ENCODE measurements around the gene RALGDS. TPM values are rescaled to one million over a fixed set of nuclear protein-coding genes. Genes with fewer than 3 reads are reported as not detected.

The RALGDS gene
- total RNA-seq, 1 donor from 2014 or later = 78.8 TPM

DNA sequence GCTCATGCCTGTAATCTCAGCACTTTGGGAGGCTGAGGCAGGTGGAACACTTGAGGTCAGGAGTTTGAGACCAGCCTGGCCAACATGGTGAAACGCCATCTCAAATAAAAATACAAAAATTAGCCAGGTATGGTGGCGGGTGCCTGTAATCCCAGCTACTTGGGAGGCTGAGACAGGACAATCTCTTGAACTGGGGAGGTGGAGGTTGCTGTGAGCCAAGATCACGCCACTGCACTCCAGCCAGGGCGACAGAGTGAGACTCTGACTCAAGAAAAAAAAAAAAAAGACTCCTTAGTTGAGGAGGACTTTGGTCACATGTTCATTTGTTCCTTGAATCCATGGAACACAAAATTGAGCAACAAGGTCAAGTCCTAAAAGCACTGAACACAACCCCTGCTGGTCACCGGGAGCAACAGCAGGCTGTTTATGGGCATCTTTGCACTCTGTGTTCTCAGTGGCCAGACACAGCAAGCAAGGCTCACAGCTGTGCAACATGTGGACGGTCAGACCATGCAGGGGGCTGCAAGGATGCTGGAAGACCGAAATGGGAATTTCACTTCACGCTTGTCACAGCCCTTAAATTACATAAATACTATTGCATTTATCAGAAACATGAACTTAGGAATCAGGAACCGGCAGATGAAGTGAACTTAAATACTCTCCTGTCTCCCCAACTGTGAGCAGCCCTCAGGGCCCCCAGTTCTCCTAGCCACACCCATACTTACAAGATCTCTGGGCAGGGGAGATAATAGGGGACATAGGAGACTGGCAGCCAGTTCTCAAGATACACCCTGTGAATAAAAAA lies 39.9 kb upstream of the RALGDS start:
- DNase-seq (ENCODE audit: low spot score) = no peak
- H3K36me3 Mint-ChIP-seq (ENCODE audit: low read depth) = peaks cover 4% of the 10 kb centered on the region

DNA sequence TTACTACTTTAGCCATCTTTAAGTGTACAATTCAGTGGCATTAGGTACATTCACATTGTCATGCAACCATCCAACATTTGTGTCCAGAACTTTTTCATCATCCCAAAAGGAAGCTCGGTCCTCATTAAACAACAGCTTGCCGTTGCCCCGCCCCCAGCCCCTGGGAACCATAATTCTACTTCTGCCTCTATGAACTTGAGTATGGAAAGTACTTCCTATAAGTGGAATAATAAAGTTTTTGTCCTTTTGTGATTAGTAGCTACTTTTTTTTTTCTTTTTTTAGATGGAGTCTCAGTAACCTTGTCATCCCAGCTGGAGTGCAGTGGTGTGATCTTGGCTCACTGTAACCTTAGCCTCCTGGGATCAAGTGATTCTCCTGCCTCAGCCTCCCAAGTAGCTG lies 37.7 kb upstream of the RALGDS start:
- Mint-ChIP-seq H3K9me3 (no peaks in the 10 kb centered on the region), H3K27me3 (ENCODE audit: low read depth) (peaks cover 5% of the 10 kb centered on the region), H3K36me3 (ENCODE audit: low read depth) (peaks cover 4% of the 10 kb centered on the region), H3K27ac (no peak overlapping the region), H3K4me1 (ENCODE audit: low read depth) (peaks cover 3% of the 10 kb centered on the region), H3K4me3 (ENCODE audit: low read depth) (no peak overlapping the region)
- intact Hi-C loops (cut with micrococcal nuclease) = no loop called here
- DNase-seq (ENCODE audit: low spot score) = no peak

More for the DNA sequence above, 39.9 kb upstream of the RALGDS start:
- Mint-ChIP-seq H3K4me3 (ENCODE audit: low read depth) (peak overlapping the region; percentile 46), H3K4me1 (ENCODE audit: low read depth) (peaks cover 3% of the 10 kb centered on the region), H3K27ac (no peak overlapping the region), H3K9me3 (no peaks in the 10 kb centered on the region), H3K27me3 (ENCODE audit: low read depth) (peaks cover 7% of the 10 kb centered on the region)
- intact Hi-C loops (cut with micrococcal nuclease) = no loop called here

DNA sequence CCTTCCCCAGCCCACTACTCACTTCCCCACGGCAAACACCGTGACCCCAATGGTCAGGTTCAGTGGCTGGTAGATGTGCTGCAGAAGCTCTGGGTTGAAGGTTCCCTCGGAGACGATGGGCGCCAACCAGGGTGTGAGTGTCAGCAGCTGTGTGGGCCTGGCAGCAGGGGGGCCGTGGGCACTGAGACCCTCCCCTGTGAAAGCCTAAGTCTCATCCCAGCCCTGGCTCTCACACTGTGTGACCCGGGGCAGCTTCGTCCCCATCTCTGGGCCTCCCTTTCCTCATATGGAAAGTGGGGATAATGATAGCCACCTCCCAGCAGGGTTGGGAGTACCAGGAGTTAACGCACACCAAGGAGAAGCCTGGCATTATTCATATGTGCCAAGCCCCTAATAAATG lies 34.1 kb upstream of the RALGDS start:
- H3K4me1 Mint-ChIP-seq (ENCODE audit: low read depth) = no peaks in the 10 kb centered on the region
- H3K4me3 Mint-ChIP-seq (ENCODE audit: low read depth) = no peak overlapping the region
- intact Hi-C loops (cut with micrococcal nuclease) = no loop called here
- no peak overlapping the region for H3K27ac Mint-ChIP-seq
- no peak for DNase-seq (ENCODE audit: low spot score)
- H3K9me3 Mint-ChIP-seq = no peaks in the 10 kb centered on the region
- no peaks in the 10 kb centered on the region for H3K36me3 Mint-ChIP-seq (ENCODE audit: low read depth)
- H3K27me3 Mint-ChIP-seq (ENCODE audit: low read depth) = peaks cover 2% of the 10 kb centered on the region

DNA sequence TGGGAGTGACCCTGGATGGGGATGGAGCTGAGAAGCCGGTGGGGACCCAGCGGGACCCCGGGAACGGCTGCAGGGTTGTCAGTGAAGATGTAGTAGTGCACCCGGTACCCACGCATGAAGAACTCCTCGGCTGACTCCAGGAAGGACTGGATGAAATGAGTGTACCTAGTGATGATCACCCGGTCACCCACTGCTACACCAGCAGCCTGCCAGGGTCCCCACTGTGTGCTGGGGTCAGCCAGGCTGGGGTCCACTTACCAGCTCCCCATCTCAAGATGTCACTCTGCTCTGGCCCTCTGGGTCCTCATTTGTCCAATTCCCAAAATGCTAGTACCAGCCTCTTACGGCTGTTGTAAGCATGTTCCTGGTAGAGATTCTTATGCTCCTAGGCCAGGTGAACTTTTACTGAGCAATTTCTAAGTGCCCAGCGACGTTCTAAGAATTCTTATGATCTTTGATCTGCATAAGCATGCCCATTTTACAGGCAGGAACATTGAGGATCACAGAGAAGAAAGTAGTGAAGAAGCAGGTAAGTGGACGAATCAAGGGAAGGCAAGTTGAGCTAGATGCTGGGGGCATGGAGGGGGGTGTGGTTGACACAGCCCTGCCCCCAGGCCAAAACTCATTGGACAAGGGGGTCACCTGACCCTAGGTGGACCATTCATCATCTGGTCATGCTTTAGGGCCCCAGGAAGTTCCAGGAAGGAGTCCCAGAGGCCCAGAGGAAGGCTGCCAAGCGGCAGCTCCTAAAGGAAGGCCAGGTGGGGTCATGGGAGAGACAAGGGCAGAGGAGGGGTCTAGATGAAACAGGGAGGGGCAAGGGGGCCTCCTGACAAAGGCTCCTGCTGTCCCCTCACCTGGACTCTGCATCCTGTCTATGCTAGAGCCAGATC lies 33.3 kb upstream of the RALGDS start:
- Mint-ChIP-seq H3K27me3 (ENCODE audit: low read depth) (peaks cover 2% of the 10 kb centered on the region), H3K4me1 (ENCODE audit: low read depth) (peaks cover 3% of the 10 kb centered on the region), H3K27ac (no peak overlapping the region), H3K4me3 (ENCODE audit: low read depth) (no peak overlapping the region), H3K9me3 (no peaks in the 10 kb centered on the region), H3K36me3 (ENCODE audit: low read depth) (no peaks in the 10 kb centered on the region)
- intact Hi-C loops (cut with micrococcal nuclease) = no loop called here
- DNase-seq (ENCODE audit: low spot score) = no peak

DNA sequence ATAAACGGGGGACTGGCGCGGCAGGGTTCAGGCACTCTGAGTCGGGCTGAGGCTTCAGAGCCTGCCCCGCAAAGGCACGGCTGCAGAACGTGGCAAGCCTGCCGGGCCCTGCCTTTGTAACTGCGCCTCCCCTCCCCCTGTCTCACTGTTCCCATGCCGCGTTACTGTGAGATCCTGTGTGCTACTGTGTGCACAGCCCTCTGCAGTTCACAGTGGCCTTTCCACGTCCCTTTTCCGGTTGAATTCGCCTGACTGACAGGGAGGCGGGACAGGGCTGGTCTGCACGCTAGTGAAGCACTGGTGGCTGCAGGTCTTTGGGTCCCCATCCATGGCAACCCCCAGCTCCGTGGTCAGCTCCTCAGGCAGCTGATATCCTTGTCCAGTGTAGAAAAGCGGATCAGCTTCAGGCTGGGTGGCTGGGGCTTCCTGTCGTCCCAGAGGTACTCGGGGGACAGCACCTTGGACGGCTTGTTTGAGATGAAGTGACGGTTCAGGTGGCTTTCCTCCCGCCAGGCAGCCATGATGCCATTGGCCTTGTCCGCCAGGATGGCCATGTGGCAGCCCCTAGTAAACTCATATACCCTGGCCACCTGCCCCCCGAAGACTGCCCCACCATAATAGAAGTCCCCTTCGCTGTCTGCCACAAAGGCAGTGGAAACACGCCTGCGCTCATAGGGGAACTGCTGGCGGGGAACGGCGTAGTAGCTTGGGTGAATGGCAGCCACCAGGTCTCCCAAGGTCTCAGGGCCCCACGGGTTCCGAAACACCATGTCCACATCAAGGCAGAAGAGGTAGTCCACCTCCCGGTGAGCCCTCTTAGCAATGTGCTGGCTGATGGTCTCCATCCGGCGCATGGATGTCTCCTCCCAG lies 32.4 kb upstream of the RALGDS start:
- Mint-ChIP-seq H3K4me1 (ENCODE audit: low read depth) (peaks cover 3% of the 10 kb centered on the region), H3K27ac (no peak overlapping the region), H3K4me3 (ENCODE audit: low read depth) (no peak overlapping the region), H3K36me3 (ENCODE audit: low read depth) (no peaks in the 10 kb centered on the region), H3K27me3 (ENCODE audit: low read depth) (peaks cover 2% of the 10 kb centered on the region), H3K9me3 (no peaks in the 10 kb centered on the region)
- intact Hi-C loops (cut with micrococcal nuclease) = no loop called here
- no peak for DNase-seq (ENCODE audit: low spot score)

DNA sequence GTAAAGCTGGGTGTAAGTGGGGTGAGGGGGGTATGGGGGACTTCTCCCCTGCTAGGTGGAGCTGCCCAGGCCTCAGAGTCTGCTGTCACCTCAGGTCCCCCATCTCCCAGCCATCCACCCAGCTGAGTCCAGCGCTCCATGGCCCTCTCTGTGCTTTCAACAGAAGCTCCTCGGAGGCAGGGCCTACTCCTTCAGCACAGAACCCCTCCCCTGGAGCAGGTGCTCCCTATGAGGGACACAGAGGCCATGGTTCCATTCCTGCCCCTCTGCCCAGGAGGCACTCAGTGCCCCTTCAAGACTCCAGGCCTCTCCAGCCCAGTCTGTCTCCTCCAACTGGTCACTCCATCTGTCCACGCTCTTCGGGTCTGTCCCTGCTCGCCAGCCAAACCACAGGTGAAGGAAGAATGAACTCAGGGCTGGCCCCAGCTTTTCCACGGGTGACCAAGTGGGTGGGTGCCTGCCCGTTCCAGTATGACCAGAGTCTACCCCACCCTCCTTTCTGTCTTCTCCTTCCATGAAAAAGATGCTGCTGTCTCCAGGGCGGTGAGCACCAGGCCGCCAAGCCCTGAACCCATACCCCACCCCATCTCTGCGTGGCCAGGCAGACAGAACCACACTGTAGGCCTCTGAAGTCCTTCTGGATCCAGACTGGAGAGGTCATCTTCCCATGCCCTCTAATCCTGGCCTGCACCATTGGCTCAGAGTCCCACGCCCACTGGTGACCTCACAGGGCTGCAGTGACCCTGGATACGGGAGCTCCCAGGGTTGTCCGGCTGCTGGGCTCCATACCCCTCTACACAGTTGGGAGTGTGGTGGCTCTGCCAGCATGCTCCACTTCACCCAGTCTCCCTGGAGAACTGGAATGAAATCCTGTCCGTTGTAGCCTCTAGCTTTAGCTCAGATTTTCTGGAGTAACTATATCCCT lies 30.8 kb upstream of the RALGDS start:
- Mint-ChIP-seq H3K4me1 (ENCODE audit: low read depth) (peaks cover 11% of the 10 kb centered on the region), H3K9me3 (no peaks in the 10 kb centered on the region), H3K4me3 (ENCODE audit: low read depth) (no peak overlapping the region), H3K36me3 (ENCODE audit: low read depth) (peaks cover 7% of the 10 kb centered on the region), H3K27ac (no peak overlapping the region), H3K27me3 (ENCODE audit: low read depth) (no peaks in the 10 kb centered on the region)
- intact Hi-C loops (cut with micrococcal nuclease) = no loop called here
- no peak for DNase-seq (ENCODE audit: low spot score)

DNA sequence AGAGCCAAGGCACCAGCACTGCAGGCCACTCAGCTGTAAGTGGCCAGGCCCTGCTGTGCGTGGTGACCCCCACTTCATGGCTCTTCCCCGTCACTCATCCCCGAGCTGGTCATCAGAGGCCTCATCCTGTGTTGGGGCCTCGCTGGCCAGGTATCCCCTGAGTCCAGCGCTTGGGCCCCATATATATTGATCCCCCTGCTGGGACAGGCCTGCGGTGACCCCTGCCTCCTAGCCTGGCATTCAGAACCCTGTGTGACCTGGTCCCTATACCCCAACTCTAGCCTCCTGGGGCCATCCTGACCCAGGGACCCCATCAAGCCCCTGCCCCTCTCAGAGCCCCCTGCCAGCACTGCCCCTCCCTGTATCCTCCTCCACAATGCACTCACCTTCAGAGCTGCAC lies 30.0 kb upstream of the RALGDS start:
- Mint-ChIP-seq H3K27me3 (ENCODE audit: low read depth) (no peaks in the 10 kb centered on the region), H3K4me3 (ENCODE audit: low read depth) (peak overlapping the region; percentile 42), H3K27ac (peak overlapping the region; percentile 46), H3K9me3 (no peaks in the 10 kb centered on the region), H3K36me3 (ENCODE audit: low read depth) (peaks cover 12% of the 10 kb centered on the region), H3K4me1 (ENCODE audit: low read depth) (peaks cover 11% of the 10 kb centered on the region)
- intact Hi-C loops (cut with micrococcal nuclease) = no loop called here
- DNase-seq (ENCODE audit: low spot score) = no peak

DNA sequence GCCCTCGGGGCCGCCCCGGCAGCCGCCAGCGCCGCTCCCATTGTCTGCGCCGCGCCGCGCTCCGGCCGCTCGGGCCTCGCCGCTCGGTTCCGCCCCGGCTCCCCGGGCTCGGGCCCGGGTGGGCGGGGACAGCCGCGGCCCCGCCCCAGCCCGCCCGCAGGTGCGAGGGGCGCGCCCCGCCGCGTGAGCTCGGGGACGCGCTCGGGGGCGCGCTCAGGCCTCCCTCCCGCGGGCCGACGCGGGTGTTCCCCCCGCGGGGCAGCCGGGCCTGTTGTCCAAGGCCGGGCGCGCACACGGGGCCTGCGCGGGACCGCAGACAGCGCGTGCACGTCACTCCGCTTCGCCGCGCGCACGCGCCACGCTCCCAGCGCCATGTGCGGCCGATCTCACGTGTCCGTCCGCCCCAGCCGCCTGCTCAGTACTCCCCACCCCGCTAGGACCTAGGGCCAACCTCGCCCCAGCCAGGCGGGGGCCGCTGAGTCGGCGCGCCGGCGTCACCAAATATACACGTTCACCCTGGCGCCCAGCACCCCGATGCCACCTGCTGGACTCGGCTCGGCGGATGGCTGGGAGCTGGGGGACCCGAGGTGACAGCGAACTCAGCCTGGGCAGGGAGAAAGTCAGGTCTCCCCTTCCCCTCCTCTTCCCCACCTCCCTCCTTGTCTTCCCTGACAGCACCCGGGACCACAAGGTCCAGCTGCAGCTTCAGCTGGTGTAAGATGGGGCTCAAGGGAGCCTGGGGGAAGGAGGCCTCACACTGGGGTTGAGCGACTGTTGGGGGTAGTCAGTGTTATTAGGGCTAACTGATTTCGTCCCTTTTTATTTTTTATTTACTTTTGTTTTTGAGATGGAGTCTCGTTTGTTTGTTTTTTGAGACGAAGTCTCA lies 28.3 kb upstream of the RALGDS start:
- peaks cover 12% of the 10 kb centered on the region for H3K36me3 Mint-ChIP-seq (ENCODE audit: low read depth)
- H3K4me1 Mint-ChIP-seq (ENCODE audit: low read depth) = peaks cover 22% of the 10 kb centered on the region
- DNase-seq (ENCODE audit: low spot score) = peak; percentile 80
- peak overlapping the region; percentile 74 for H3K27ac Mint-ChIP-seq
- no peaks in the 10 kb centered on the region for H3K9me3 Mint-ChIP-seq
- H3K4me3 Mint-ChIP-seq (ENCODE audit: low read depth) = peak overlapping the region; percentile 72
- intact Hi-C loops (cut with micrococcal nuclease) = loop anchor here (1.0 to 10.0 kb wide), 5 partner anchors 28 to 225 kb away; partner anchors contain the start of genes RALGDS, STKLD1 and SURF4
- no peaks in the 10 kb centered on the region for H3K27me3 Mint-ChIP-seq (ENCODE audit: low read depth)

DNA sequence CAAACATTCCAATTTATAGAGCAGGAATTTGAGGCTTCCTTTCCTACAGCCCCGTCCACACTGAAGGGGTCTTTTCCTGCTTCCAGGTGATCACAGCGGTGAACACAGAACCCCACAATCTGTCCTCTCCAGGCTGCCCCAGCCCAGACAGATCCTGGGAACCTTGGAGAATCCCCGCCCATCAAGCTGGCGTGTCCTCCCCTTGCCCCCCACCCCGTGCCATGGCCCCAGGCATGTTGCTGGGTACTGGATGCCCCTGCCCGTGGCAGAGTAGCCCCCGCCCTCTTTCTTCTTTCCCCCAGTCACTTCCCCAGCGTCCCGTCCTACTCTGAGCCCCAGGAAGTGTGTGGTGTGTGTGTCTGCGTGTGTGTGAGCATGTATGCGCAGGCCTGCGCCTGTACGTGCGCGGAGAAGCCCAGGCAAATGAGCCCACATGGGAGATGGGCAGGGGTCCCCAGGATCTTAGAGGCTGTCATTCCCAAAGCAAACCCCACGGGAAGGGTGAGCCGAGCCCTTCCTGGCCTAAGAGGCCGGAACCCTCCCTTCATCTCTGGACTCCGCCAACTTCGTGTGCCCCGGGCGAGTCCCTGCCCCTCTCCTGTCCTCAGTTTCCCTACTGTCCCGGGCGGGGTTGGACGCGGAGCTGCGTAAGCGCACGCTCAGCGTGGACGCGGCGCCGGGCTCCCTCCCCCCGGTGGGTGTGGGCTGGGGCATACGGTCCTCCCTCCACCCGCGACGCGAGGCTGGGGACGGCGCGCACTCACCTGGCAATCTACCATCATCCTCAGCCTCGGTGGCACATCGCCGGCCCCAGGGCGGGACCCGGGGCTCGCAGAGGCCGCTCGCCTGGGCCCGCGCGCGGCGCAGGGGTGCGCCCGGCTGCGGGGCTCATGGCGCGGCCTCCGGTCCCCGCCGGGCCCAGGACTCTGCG lies 27.4 kb upstream of the RALGDS start:
- peaks cover 29% of the 10 kb centered on the region for H3K4me1 Mint-ChIP-seq (ENCODE audit: low read depth)
- H3K9me3 Mint-ChIP-seq = no peaks in the 10 kb centered on the region
- intact Hi-C loops (cut with micrococcal nuclease) = loop anchor here (1.0 to 10.0 kb wide), 5 partner anchors 27 to 226 kb away; partner anchors contain the start of genes RALGDS, STKLD1 and SURF4
- H3K4me3 Mint-ChIP-seq (ENCODE audit: low read depth) = peak overlapping the region; percentile 89
- peak overlapping the region; percentile 92 for H3K27ac Mint-ChIP-seq
- peak; percentile 56 for DNase-seq (ENCODE audit: low spot score)
- H3K27me3 Mint-ChIP-seq (ENCODE audit: low read depth) = no peaks in the 10 kb centered on the region
- H3K36me3 Mint-ChIP-seq (ENCODE audit: low read depth) = peaks cover 19% of the 10 kb centered on the region
